ENCODE data around the gene AKR1A1.
A peak's percentile ranks its signal among the peaks of the same experiment; 100 is the strongest.

Gene AKR1A1

DNA sequence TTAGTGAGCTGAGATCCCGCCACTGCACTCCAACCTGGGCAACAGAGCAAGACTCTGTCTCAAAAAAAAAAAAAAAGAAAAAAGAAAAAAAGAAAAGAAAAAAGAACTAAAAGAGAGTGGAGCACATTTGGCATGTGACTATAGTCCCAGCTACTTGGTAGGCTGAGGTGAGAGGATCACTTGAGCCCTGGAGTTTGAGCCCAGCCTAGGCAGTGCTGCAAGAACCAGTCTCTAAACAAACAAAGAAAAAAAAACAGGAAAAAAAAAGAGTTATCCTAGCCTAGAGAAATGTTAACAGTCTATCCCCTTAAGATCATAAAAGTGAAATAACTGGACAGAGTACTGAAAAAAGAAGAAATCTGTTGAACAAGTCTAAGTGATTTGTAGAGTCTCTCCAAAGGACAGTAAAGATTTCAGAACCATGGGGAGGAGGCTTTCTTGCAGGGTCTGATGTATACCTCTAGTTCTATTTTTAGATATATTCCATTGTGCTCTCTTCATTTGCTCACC lies 24.4 kb upstream of the AKR1A1 start:
- Histone ChIP-seq H2AFZ (ENCODE audit: low read depth, low read length) (no peak overlapping the region), H3K4me1 (ENCODE audit: control insufficient read depth, insufficient read depth, low read depth, low read length) (peaks cover 5% of the 10 kb centered on the region), H2AK5ac (ENCODE audit: low read length, severe bottlenecking) (no peak overlapping the region), H3K9ac (ENCODE audit: low read length) (no peak overlapping the region), H4K8ac (ENCODE audit: low read length) (no peak overlapping the region), H3K9me3 (ENCODE audit: control insufficient read depth, low read length) (no peaks in the 10 kb centered on the region), H4K91ac (ENCODE audit: low read length) (no peak overlapping the region), H3K18ac (ENCODE audit: low read depth in 1 of 2, low read length in 2 of 2) (no peak overlapping the region), H3K14ac (ENCODE audit: low read length in 2 of 2) (no peak overlapping the region), H3K27me3 (ENCODE audit: control insufficient read depth in 1 of 2, insufficient read depth in 1 of 2, low read length in 2 of 2) (no peaks in the 10 kb centered on the region), H3K36me3 (ENCODE audit: control insufficient read depth in 1 of 2, insufficient read depth in 2 of 2, low read depth in 1 of 2, low read length in 2 of 2) (no peaks in the 10 kb centered on the region), H2BK5ac (ENCODE audit: low read depth, low read length, poor library complexity, severe bottlenecking) (no peak overlapping the region), H3K79me1 (replicated peaks; ENCODE audit: low read length, poor library complexity, severe bottlenecking) (no peaks in the 10 kb centered on the region), H3K4me3 (ENCODE audit: insufficient read depth in 1 of 2, low read depth in 1 of 2, low read length in 2 of 2) (no peak overlapping the region), H3K27ac (ENCODE audit: low read length, poor library complexity, severe bottlenecking) (no peak overlapping the region), H2BK120ac (ENCODE audit: low read depth, low read length) (no peak overlapping the region), H3K23ac (ENCODE audit: low read length in 2 of 2) (no peak overlapping the region), H2BK15ac (ENCODE audit: low read depth, poor library complexity, severe bottlenecking) (no peak overlapping the region), H3K4me2 (ENCODE audit: low read length, poor library complexity, severe bottlenecking) (no peak overlapping the region), H3K4ac (ENCODE audit: low read depth in 1 of 2, low read length in 2 of 2) (no peak overlapping the region), H2BK12ac (ENCODE audit: low read length in 2 of 2) (no peak overlapping the region)
- WGBS = no CpG with 5 or more reads among the region's 1 CpG
- DNase-seq = peak; percentile 46

DNA sequence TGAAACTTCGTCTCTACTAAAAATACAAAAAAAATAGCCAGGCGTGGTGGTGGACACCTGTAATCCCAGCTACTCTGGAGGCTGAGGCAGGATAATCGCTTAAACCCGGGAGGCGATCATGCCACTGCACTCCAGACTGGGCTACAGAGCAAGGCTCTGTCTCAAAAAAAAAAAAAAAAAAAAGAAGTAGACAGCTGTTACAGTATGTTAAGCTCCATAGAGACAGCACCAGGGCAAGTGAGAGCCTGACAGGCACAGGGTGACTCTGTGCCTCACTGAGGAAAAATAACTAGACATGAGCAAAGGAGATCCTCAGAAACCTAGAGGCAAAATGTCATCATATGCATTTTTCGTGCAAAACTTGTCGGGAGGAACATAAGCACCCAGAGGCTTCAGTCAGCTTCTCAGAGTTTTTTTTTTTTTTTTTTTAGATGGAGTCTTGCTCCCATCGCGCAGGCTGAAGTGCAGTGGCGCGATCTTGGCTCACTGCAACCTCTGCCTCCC lies 19.9 kb upstream of the AKR1A1 start:
- H2BK12ac ChIP-seq (ENCODE audit: low read length in 2 of 2) = no peak overlapping the region
- no peaks in the 10 kb centered on the region for H3K79me1 ChIP-seq (replicated peaks; ENCODE audit: low read length, poor library complexity, severe bottlenecking)
- H2AK5ac ChIP-seq (ENCODE audit: low read length, severe bottlenecking) = no peak overlapping the region
- H3K4me2 ChIP-seq (ENCODE audit: low read length, poor library complexity, severe bottlenecking) = no peak overlapping the region
- H3K27ac ChIP-seq (ENCODE audit: low read length, poor library complexity, severe bottlenecking) = no peak overlapping the region
- H3K4me1 ChIP-seq (ENCODE audit: control insufficient read depth, insufficient read depth, low read depth, low read length) = no peaks in the 10 kb centered on the region
- no peak overlapping the region for H3K4ac ChIP-seq (ENCODE audit: low read depth in 1 of 2, low read length in 2 of 2)
- no peak overlapping the region for H3K18ac ChIP-seq (ENCODE audit: low read depth in 1 of 2, low read length in 2 of 2)
- H3K27me3 ChIP-seq (ENCODE audit: control insufficient read depth in 1 of 2, insufficient read depth in 1 of 2, low read length in 2 of 2) = no peaks in the 10 kb centered on the region
- no peak for DNase-seq
- H3K36me3 ChIP-seq (ENCODE audit: control insufficient read depth in 1 of 2, insufficient read depth in 2 of 2, low read depth in 1 of 2, low read length in 2 of 2) = no peaks in the 10 kb centered on the region
- no peak overlapping the region for H3K4me3 ChIP-seq (ENCODE audit: insufficient read depth in 1 of 2, low read depth in 1 of 2, low read length in 2 of 2)
- no peaks in the 10 kb centered on the region for H3K9me3 ChIP-seq (ENCODE audit: control insufficient read depth, low read length)
- no peak overlapping the region for H3K14ac ChIP-seq (ENCODE audit: low read length in 2 of 2)
- H4K91ac ChIP-seq (ENCODE audit: low read length) = no peak overlapping the region
- no peak overlapping the region for H3K9ac ChIP-seq (ENCODE audit: low read length)
- no peak overlapping the region for H2BK5ac ChIP-seq (ENCODE audit: low read depth, low read length, poor library complexity, severe bottlenecking)
- H3K23ac ChIP-seq (ENCODE audit: low read length in 2 of 2) = no peak overlapping the region
- WGBS = 98% methylated on average over 11 of the region's 11 CpGs
- H4K8ac ChIP-seq (ENCODE audit: low read length) = no peak overlapping the region
- no peak overlapping the region for H2AFZ ChIP-seq (ENCODE audit: low read depth, low read length)
- H2BK15ac ChIP-seq (ENCODE audit: low read depth, poor library complexity, severe bottlenecking) = no peak overlapping the region
- H2BK120ac ChIP-seq (ENCODE audit: low read depth, low read length) = no peak overlapping the region

DNA sequence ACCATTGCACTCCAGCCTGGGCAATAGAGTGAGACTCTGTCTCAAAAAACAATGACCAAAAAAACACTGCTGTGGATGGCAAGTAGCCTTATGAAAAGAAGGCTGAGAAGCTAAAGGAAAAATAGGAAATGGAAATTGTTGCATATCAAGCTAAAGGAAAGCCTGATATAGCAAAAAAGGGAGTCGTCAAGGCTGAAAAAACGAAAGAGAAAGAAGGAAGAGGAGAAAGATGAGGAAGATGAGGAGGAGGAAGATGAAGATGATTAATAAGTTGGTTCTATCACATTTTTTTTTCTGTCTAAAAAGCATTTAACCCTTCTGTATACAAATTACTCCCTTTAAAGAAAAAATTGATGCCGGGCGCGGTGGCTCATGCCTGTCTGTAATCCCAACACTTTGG lies 18.8 kb upstream of the AKR1A1 start:
- Histone ChIP-seq H3K9ac (ENCODE audit: low read length) (no peak overlapping the region), H3K79me1 (replicated peaks; ENCODE audit: low read length, poor library complexity, severe bottlenecking) (no peaks in the 10 kb centered on the region), H3K14ac (ENCODE audit: low read length in 2 of 2) (no peak overlapping the region), H2BK5ac (ENCODE audit: low read depth, low read length, poor library complexity, severe bottlenecking) (no peak overlapping the region), H3K27ac (ENCODE audit: low read length, poor library complexity, severe bottlenecking) (no peak overlapping the region), H3K9me3 (ENCODE audit: control insufficient read depth, low read length) (no peaks in the 10 kb centered on the region), H3K4me3 (ENCODE audit: insufficient read depth in 1 of 2, low read depth in 1 of 2, low read length in 2 of 2) (no peak overlapping the region), H4K91ac (ENCODE audit: low read length) (no peak overlapping the region), H3K4me1 (ENCODE audit: control insufficient read depth, insufficient read depth, low read depth, low read length) (no peaks in the 10 kb centered on the region), H3K27me3 (ENCODE audit: control insufficient read depth in 1 of 2, insufficient read depth in 1 of 2, low read length in 2 of 2) (no peaks in the 10 kb centered on the region), H4K8ac (ENCODE audit: low read length) (no peak overlapping the region), H3K36me3 (ENCODE audit: control insufficient read depth in 1 of 2, insufficient read depth in 2 of 2, low read depth in 1 of 2, low read length in 2 of 2) (no peaks in the 10 kb centered on the region), H3K23ac (ENCODE audit: low read length in 2 of 2) (no peak overlapping the region), H2BK15ac (ENCODE audit: low read depth, poor library complexity, severe bottlenecking) (no peak overlapping the region), H3K4ac (ENCODE audit: low read depth in 1 of 2, low read length in 2 of 2) (no peak overlapping the region), H2AK5ac (ENCODE audit: low read length, severe bottlenecking) (no peak overlapping the region), H3K18ac (ENCODE audit: low read depth in 1 of 2, low read length in 2 of 2) (no peak overlapping the region), H2BK12ac (ENCODE audit: low read length in 2 of 2) (no peak overlapping the region), H2BK120ac (ENCODE audit: low read depth, low read length) (no peak overlapping the region), H2AFZ (ENCODE audit: low read depth, low read length) (no peak overlapping the region), H3K4me2 (ENCODE audit: low read length, poor library complexity, severe bottlenecking) (no peak overlapping the region)
- no peak for DNase-seq
- 94% methylated on average over 5 of the region's 5 CpGs for WGBS

DNA sequence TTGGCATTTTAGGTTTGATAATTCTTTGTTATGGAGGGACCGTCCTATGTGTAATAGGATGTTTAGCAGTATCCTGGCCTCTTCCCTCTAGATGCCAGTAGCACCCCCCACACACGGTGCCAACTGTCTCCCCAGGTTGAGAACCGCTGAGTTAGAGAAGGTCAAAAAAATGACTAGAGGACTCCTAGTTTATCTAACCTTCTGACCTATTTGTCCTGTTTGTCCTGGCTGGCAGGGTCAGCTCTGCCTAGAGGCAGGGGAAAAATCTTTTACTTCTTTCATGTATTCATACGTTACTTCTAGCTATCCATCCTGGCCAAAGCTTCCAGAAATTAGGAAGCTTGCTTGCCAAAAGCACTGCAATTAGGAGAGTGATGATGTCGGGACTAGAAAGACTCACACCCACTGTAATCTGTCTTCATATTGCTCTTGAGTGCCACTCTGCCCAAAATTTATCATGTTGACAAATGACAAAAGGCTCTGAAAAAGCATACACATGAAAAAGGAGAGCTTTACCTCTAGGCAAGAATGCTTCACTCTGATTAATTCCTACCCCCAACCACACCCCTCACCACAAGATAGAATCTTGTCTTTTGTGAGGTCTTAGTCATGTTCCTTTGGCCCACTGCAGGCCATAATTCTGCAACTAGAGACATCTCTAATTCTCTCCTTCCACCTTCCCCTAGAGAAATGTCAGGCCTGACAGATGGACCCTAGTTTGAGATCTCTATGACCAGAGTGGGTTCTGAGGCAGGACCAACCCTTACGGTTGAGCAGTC lies 14.4 kb upstream of the AKR1A1 start:
- Histone ChIP-seq H3K27me3 (ENCODE audit: control insufficient read depth in 1 of 2, insufficient read depth in 1 of 2, low read length in 2 of 2) (no peaks in the 10 kb centered on the region), H3K36me3 (ENCODE audit: control insufficient read depth in 1 of 2, insufficient read depth in 2 of 2, low read depth in 1 of 2, low read length in 2 of 2) (no peaks in the 10 kb centered on the region), H2BK5ac (ENCODE audit: low read depth, low read length, poor library complexity, severe bottlenecking) (no peak overlapping the region), H2BK120ac (ENCODE audit: low read depth, low read length) (no peak overlapping the region), H3K4me3 (ENCODE audit: insufficient read depth in 1 of 2, low read depth in 1 of 2, low read length in 2 of 2) (no peak overlapping the region), H2AK5ac (ENCODE audit: low read length, severe bottlenecking) (no peak overlapping the region), H3K9me3 (ENCODE audit: control insufficient read depth, low read length) (no peaks in the 10 kb centered on the region), H2AFZ (ENCODE audit: low read depth, low read length) (no peak overlapping the region), H3K27ac (ENCODE audit: low read length, poor library complexity, severe bottlenecking) (no peak overlapping the region), H3K14ac (ENCODE audit: low read length in 2 of 2) (no peak overlapping the region), H3K79me1 (replicated peaks; ENCODE audit: low read length, poor library complexity, severe bottlenecking) (no peaks in the 10 kb centered on the region), H4K91ac (ENCODE audit: low read length) (no peak overlapping the region), H2BK15ac (ENCODE audit: low read depth, poor library complexity, severe bottlenecking) (no peak overlapping the region), H3K4me2 (ENCODE audit: low read length, poor library complexity, severe bottlenecking) (no peak overlapping the region), H3K4me1 (ENCODE audit: control insufficient read depth, insufficient read depth, low read depth, low read length) (no peaks in the 10 kb centered on the region), H2BK12ac (ENCODE audit: low read length in 2 of 2) (no peak overlapping the region), H3K23ac (ENCODE audit: low read length in 2 of 2) (no peak overlapping the region), H3K4ac (ENCODE audit: low read depth in 1 of 2, low read length in 2 of 2) (no peak overlapping the region), H3K18ac (ENCODE audit: low read depth in 1 of 2, low read length in 2 of 2) (no peak overlapping the region), H3K9ac (ENCODE audit: low read length) (no peak overlapping the region), H4K8ac (ENCODE audit: low read length) (no peak overlapping the region)
- no peak for DNase-seq
- 94% methylated on average over 6 of the region's 6 CpGs for WGBS
